ENCODE results near the gene SNX6.
"Not testable (repeated sequence)": the region's sequence is repeated elsewhere in the genome, so short reads cannot be mapped to it uniquely, and the experiment has no call there.

SNX6 gene

GRCh38 chr14:34522496-34522895 is 107.5 kb downstream of the SNX6 start:
- Histone ChIP-seq H3K4me2 (ENCODE audit: low read depth, low read length, poor library complexity, severe bottlenecking) (no peak overlapping the region), H4K20me1 (ENCODE audit: insufficient read depth, low read length, poor library complexity, severe bottlenecking) (no peaks in the 10 kb centered on the region), H2AFZ (ENCODE audit: low read length) (no peak overlapping the region), H3K4me1 (ENCODE audit: insufficient read depth, low read length, poor library complexity, severe bottlenecking) (no peaks in the 10 kb centered on the region), H3F3A (ENCODE audit: low read depth) (no peaks in the 10 kb centered on the region), H3K27me3 (ENCODE audit: insufficient read depth, low read length, poor library complexity, severe bottlenecking) (no peaks in the 10 kb centered on the region), H3K4me3 (ENCODE audit: low read length, poor library complexity, severe bottlenecking) (no peak overlapping the region), H3K9me3 (ENCODE audit: insufficient read depth, low read depth, low read length) (no peaks in the 10 kb centered on the region), H3K9me2 (replicated peaks; ENCODE audit: low read depth, low read length) (no peaks in the 10 kb centered on the region), H3K9ac (ENCODE audit: low read depth, low read length, poor library complexity, severe bottlenecking) (no peak overlapping the region), H3K79me2 (ENCODE audit: insufficient read depth, low read length) (no peaks in the 10 kb centered on the region), H3K36me3 (ENCODE audit: insufficient read depth, low read length) (peaks cover 60% of the 10 kb centered on the region; the same call in 1 of the 2 replicates)
- no peak for TF ChIP-seq EZH2phosphoT487 (IDR thresholded peaks at IDR 0.05; ENCODE audit: borderline replicate concordance)
- TF ChIP-seq CTCF (conservative IDR thresholded peaks at IDR 0.05; ENCODE audit: low read length): no peak

GRCh38 chr14:34521071-34521470 is 108.9 kb downstream of the SNX6 start:
- peaks cover 54% of the 10 kb centered on the region; the same call in 1 of the 2 replicates for H3K36me3 ChIP-seq (ENCODE audit: insufficient read depth, low read length)
- H4K20me1 ChIP-seq (ENCODE audit: insufficient read depth, low read length, poor library complexity, severe bottlenecking); H3K79me2 ChIP-seq (ENCODE audit: insufficient read depth, low read length); H2AFZ ChIP-seq (ENCODE audit: low read length); H3K9me3 ChIP-seq (ENCODE audit: insufficient read depth, low read depth, low read length); H3F3A ChIP-seq (ENCODE audit: low read depth); H3K27me3 ChIP-seq (ENCODE audit: insufficient read depth, low read length, poor library complexity, severe bottlenecking); H3K9ac ChIP-seq (ENCODE audit: low read depth, low read length, poor library complexity, severe bottlenecking); H3K4me1 ChIP-seq (ENCODE audit: insufficient read depth, low read length, poor library complexity, severe bottlenecking); H3K9me2 ChIP-seq (replicated peaks; ENCODE audit: low read depth, low read length); H3K4me2 ChIP-seq (ENCODE audit: low read depth, low read length, poor library complexity, severe bottlenecking); H3K4me3 ChIP-seq (ENCODE audit: low read length, poor library complexity, severe bottlenecking): not testable (repeated sequence)

GRCh38 chr14:34520304-34520970 is 109.5 kb downstream of the SNX6 start:
- not testable (repeated sequence) for H3K79me2 ChIP-seq (ENCODE audit: insufficient read depth, low read length); H3K9ac ChIP-seq (ENCODE audit: low read depth, low read length, poor library complexity, severe bottlenecking); H2AFZ ChIP-seq (ENCODE audit: low read length); H4K20me1 ChIP-seq (ENCODE audit: insufficient read depth, low read length, poor library complexity, severe bottlenecking); H3F3A ChIP-seq (ENCODE audit: low read depth); H3K27me3 ChIP-seq (ENCODE audit: insufficient read depth, low read length, poor library complexity, severe bottlenecking); H3K9me3 ChIP-seq (ENCODE audit: insufficient read depth, low read depth, low read length); H3K4me1 ChIP-seq (ENCODE audit: insufficient read depth, low read length, poor library complexity, severe bottlenecking); H3K9me2 ChIP-seq (replicated peaks; ENCODE audit: low read depth, low read length); H3K4me2 ChIP-seq (ENCODE audit: low read depth, low read length, poor library complexity, severe bottlenecking); H3K4me3 ChIP-seq (ENCODE audit: low read length, poor library complexity, severe bottlenecking)
- peaks cover 53% of the 10 kb centered on the region; the same call in 1 of the 2 replicates for H3K36me3 ChIP-seq (ENCODE audit: insufficient read depth, low read length)
